HCT116 (cell line): Measurements from ENCODE around the gene PLCB2. TPM values are rescaled to one million over a fixed set of nuclear protein-coding genes. Genes with fewer than 3 reads are reported as not detected.

ENCODE experiments used
- ATAC-seq: fragments of 200-7000 bp; cut with Tn5 transposase; 2 replicates; pipeline ENCODE4 v1.9.1; 2020; ENCODE audit warnings: mild to moderate bottlenecking, moderate library complexity
- BruUV-seq: library from RNA; stranded (reverse); fragments of 400-500 nt; replicated peaks from 2 replicates; lab custom pipeline; 2021; lab: Mats Ljungman, UMichigan
- CTCF ChIA-PET: fragments of 300-600 bp; sonication (Branson Sonifier 250); formaldehyde crosslinking; loops from one replicate; lab custom pipeline; 2021; ENCODE audit warnings: antibody characterized with exemption; lab: Charles Lee
- POLR2A ChIA-PET: fragments of 300-600, 350-600 bp; sonication (Branson Sonifier 250); formaldehyde crosslinking; loops from one replicate; lab custom pipeline; 2021; ENCODE audit warnings: antibody characterized with exemption; lab: Charles Lee
- RAD21 ChIA-PET, 2 experiments: fragments of 300-600 bp; sonication (Branson Sonifier 250); formaldehyde crosslinking; loops; one replicate each; lab custom pipeline; 2023; ENCODE audit warnings: low total read pairs in 2 of 2; ENCODE audit not compliant: uncharacterized antibody in 2 of 2, unreplicated experiment in 2 of 2, low non-redundant PET in 1 of 2; lab: Charles Lee
- DNase-seq: peaks from one replicate; pipeline ENCODE4 v3.0.0-alpha.2; 2010; ENCODE audit warnings: low read depth, low spot score
- H2AFZ ChIP-seq: fragments of 200-600 bp; shearing (Covaris generic), sonication (generic); 2 replicates; pipeline ENCODE4 v1.6.1; 2017; ENCODE audit warnings: low read depth, mixed run types, mixed read lengths, antibody characterized with exemption, low read length; ENCODE audit not compliant: poor library complexity, severe bottlenecking
- H3K27ac ChIP-seq: 2 replicates; pipeline ENCODE4 v1.5.1; 2012; ENCODE audit warnings: low read depth, low read length
- H3K27me3 ChIP-seq: fragments of 200-600 bp; sonication (generic); 2 replicates; pipeline ENCODE4 v1.6.1; 2016; ENCODE audit warnings: mixed run types, low read length, mixed read lengths; ENCODE audit not compliant: insufficient read depth
- H3K36me3 ChIP-seq, 2 experiments: fragments of 200-500 bp in 1 of 2; fragments of 200-600 bp in 1 of 2; sonication (Bioruptor generic) in 1 of 2; sonication (generic) in 1 of 2; 2 replicates each; pipeline versions ENCODE4 v1.5.1 to v1.6.1; 2014 to 2016; ENCODE audit warnings: low read length in 2 of 2, inconsistent platforms in 1 of 2, mixed read lengths in 1 of 2, mixed run types in 1 of 2; ENCODE audit not compliant: insufficient read depth in 2 of 2, control insufficient read depth in 1 of 2
- H3K4me1 ChIP-seq, 2 experiments: fragments of 200-600 bp in 1 of 2; sonication (generic) in 1 of 2; 2 replicates each; pipeline versions ENCODE4 v1.5.1 to v1.6.1; 2012 to 2017; ENCODE audit warnings: low read length in 2 of 2, inconsistent platforms in 1 of 2, mild to moderate bottlenecking in 1 of 2, mixed read lengths in 1 of 2, mixed run types in 1 of 2, moderate library complexity in 1 of 2; ENCODE audit not compliant: insufficient read depth in 2 of 2, control insufficient read depth in 1 of 2
- H3K4me2 ChIP-seq: fragments of 200-600 bp; sonication (generic); 2 replicates; pipeline ENCODE4 v1.6.1; 2017; ENCODE audit warnings: mixed run types, low read length, mixed read lengths
- H3K4me3 ChIP-seq, 2 experiments: fragments of 200-600 bp in 1 of 2; sonication (generic) in 1 of 2; replicated peaks in 1 of 2; 2 replicates each; pipeline ENCODE4 v1.5.1; 2011 to 2016; ENCODE audit warnings: low read length in 2 of 2, control low read depth in 1 of 2, low read depth in 1 of 2, mild to moderate bottlenecking in 1 of 2, mixed read lengths in 1 of 2, mixed run types in 1 of 2
- H3K79me2 ChIP-seq: fragments of 200-600 bp; sonication (generic); 2 replicates; pipeline ENCODE4 v1.6.1; 2017; ENCODE audit warnings: mild to moderate bottlenecking, mixed run types, low read length, moderate library complexity, mixed read lengths; ENCODE audit not compliant: insufficient read depth
- H3K9ac ChIP-seq: fragments of 200-600 bp; sonication (generic); 2 replicates; pipeline ENCODE4 v1.6.1; 2016; ENCODE audit warnings: low read length, mixed read lengths
- H3K9me2 ChIP-seq: fragments of 200-600 bp; sonication (generic), shearing (Covaris generic); 2 replicates; pipeline ENCODE4 v1.6.1; 2017; ENCODE audit warnings: mixed run types, mild to moderate bottlenecking, moderate library complexity; ENCODE audit not compliant: insufficient read depth
- H3K9me3 ChIP-seq, 2 experiments: fragments of 200-500 bp in 1 of 2; fragments of 200-600 bp in 1 of 2; sonication (Bioruptor generic) in 1 of 2; sonication (generic) in 1 of 2; 2 replicates each; pipeline ENCODE4 v1.6.1; 2014 to 2017; ENCODE audit warnings: low read length in 2 of 2, mixed read lengths in 2 of 2, inconsistent platforms in 1 of 2, low read depth in 1 of 2, mild to moderate bottlenecking in 1 of 2, mixed run types in 1 of 2, moderate library complexity in 1 of 2; ENCODE audit not compliant: control insufficient read depth in 1 of 2, insufficient read depth in 1 of 2
- H4K20me1 ChIP-seq: fragments of 200-600 bp; sonication (generic), shearing (Covaris generic); 2 replicates; pipeline ENCODE4 v1.6.1; 2017; ENCODE audit warnings: mixed run types, mild to moderate bottlenecking, moderate library complexity; ENCODE audit not compliant: insufficient read depth
- ATF3 ChIP-seq: IDR thresholded peaks from 2 replicates; pipeline ENCODE4 v1.6.1; 2012
- CEBPB ChIP-seq: IDR thresholded peaks from 2 replicates; pipeline ENCODE4 v1.6.1; 2012; ENCODE audit warnings: low read depth
- EGR1 ChIP-seq: IDR thresholded peaks from 2 replicates; pipeline ENCODE4 v1.6.1; 2012; ENCODE audit warnings: low read depth
- ELF1 ChIP-seq: IDR thresholded peaks from 2 replicates; pipeline ENCODE4 v1.6.1; 2012; ENCODE audit warnings: low read depth, borderline replicate concordance
- JUND ChIP-seq: IDR thresholded peaks from 2 replicates; pipeline ENCODE4 v1.6.1; 2012
- MAX ChIP-seq: IDR thresholded peaks from 2 replicates; pipeline ENCODE4 v1.6.1; 2012
- POLR2A ChIP-seq: IDR thresholded peaks from 2 replicates; pipeline ENCODE4 v1.7.0; 2011; ENCODE audit warnings: borderline replicate concordance; ENCODE audit not compliant: insufficient read depth, insufficient read length; ENCODE audit errors: extremely low read depth
- POLR2AphosphoS5 ChIP-seq: IDR thresholded peaks from 2 replicates; pipeline ENCODE4 v1.6.1; 2011; ENCODE audit warnings: mild to moderate bottlenecking, low read depth, low read length, moderate library complexity
- REST ChIP-seq: IDR thresholded peaks from 2 replicates; pipeline ENCODE4 v1.6.1; 2012; ENCODE audit warnings: low read depth
- SP1 ChIP-seq: IDR thresholded peaks from 2 replicates; pipeline ENCODE4 v1.6.1; 2012; ENCODE audit warnings: low read depth
- TCF7L2 ChIP-seq: IDR thresholded peaks from 2 replicates; pipeline ENCODE4 v1.7.0; 2011; ENCODE audit warnings: borderline replicate concordance, inconsistent platforms; ENCODE audit not compliant: insufficient read depth, insufficient read length; ENCODE audit errors: extremely low read depth
- ZNF274 ChIP-seq: fragments of 200-500 bp; sonication (Bioruptor generic); IDR thresholded peaks from 2 replicates; pipeline ENCODE4 v1.6.1; 2014; ENCODE audit warnings: mild to moderate bottlenecking, low read depth, low read length, inconsistent platforms
- intact Hi-C: fragments of 100-400 bp; cut with micrococcal nuclease; formaldehyde crosslinking; loops from 2 replicates; pipeline ENCODE4 v1.10.0; 2022
- total RNA-seq: library from RNA; stranded (reverse); gene quantifications from one replicate; pipeline ENCODE4 v1.2.1, GENCODE V29; 2021; ENCODE audit not compliant: unreplicated experiment

The PLCB2 gene
- total RNA-seq, 1 experiment from 2014 or later: 2.8 TPM

DNA sequence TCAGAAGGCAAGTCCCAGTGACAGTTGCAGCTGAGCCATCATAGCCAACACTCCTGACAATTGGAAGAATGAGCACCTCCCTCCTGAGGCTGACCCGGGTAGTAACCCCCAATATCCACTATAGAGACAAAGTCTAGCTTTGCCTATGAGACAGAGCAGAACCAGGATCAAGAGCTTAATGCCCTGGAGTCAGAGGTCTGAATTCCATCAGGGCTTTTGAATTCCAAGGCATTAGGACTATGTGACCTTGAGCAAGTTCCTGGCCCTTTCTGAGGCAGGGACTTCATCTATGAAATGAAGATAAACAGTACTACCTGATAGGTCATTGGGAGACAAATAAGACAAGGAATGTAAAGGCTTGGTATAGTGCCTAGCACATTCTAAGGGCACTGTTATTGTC, 12.7 kb upstream of the PLCB2 start:
- Histone ChIP-seq H3K27me3 (no peaks in the 10 kb centered on the region), H3K4me3 (no peak overlapping the region), H3K4me1 (peaks cover 4 to 18% of the 10 kb centered on the region in 2 experiments; a peak in 3 of 4 replicates), H3K36me3 (no peaks in the 10 kb centered on the region), H3K9me2 (no peaks in the 10 kb centered on the region), H3K79me2 (no peaks in the 10 kb centered on the region), H4K20me1 (no peaks in the 10 kb centered on the region), H3K4me2 (no peak overlapping the region), H3K9me3 (no peaks in the 10 kb centered on the region), H2AFZ (no peak overlapping the region), H3K9ac (no peak overlapping the region), H3K27ac (no peak overlapping the region)
- POLR2A ChIA-PET: no interaction called here
- BruUV-seq: no TSS peak
- CTCF ChIA-PET: interaction anchor here (1.0 to 5.3 kb wide), 5 partner anchors 11 to 31 kb away, joined by 3 to 44 read pairs (median 5); partner anchors contain the start of genes CCDC9B and PLCB2
- no peak for TF ChIP-seq ELF1
- no peak for TF ChIP-seq ZNF274
- no peak for TF ChIP-seq ATF3
- TF ChIP-seq MAX: no peak
- TF ChIP-seq POLR2A: no peak
- TF ChIP-seq CEBPB: no peak
- TF ChIP-seq POLR2AphosphoS5: no peak
- TF ChIP-seq TCF7L2: no peak
- no peak for TF ChIP-seq SP1
- TF ChIP-seq JUND: no peak
- no peak for TF ChIP-seq REST
- TF ChIP-seq EGR1: no peak
- RAD21 ChIA-PET: interaction anchor here in 1 of 2 experiments (0.7 kb wide), 1 partner anchor 237 kb away, joined by 3 read pairs; no protein-coding TSS in a partner anchor
- ATAC-seq (no peak), DNase-seq (no peak)
- intact Hi-C loops: no loop called here
